ENCODE results near the gene ADCYAP1.
"Not testable (repeated sequence)": the region's sequence is repeated elsewhere in the genome, so short reads cannot be mapped to it uniquely, and the experiment has no call there.

ADCYAP1 gene

GRCh38 chr18:904218-905090 lies at the start of gene ADCYAP1:
ADCYAP1 (plus strand) TSS chr18:904871; CDS start chr18:905387, 516 bp downstream.
- peak; percentile 71 for DNase-seq

- no peak for DNase-seq
These were observed 46.7 kb upstream of the ADCYAP1 start for GRCh38 chr18:857986-858385.

DNA sequence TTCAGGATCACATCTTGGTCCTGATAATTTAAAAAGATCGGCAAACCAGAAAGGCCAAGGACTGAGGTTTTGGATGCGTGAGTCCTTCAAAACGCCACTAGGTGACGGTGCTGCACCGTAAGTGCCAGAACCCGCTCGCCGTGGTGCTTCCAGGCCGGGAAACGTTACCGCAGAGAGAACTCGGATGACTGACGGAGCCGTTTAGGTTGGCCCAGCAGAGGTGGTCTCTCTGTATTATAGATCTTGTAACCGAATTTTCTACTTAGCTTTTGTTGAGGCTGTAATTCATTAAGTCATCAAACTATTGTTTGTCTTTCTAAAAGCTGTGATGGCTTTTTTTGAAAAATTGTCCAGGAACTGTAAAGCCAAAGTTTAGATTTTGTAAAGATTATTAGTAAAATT lies 39.8 kb upstream of the ADCYAP1 start:
- DNase-seq: peak; percentile 58

GRCh38 chr18:867257-867656 lies 37.4 kb upstream of the ADCYAP1 start:
- no peak for DNase-seq

DNA sequence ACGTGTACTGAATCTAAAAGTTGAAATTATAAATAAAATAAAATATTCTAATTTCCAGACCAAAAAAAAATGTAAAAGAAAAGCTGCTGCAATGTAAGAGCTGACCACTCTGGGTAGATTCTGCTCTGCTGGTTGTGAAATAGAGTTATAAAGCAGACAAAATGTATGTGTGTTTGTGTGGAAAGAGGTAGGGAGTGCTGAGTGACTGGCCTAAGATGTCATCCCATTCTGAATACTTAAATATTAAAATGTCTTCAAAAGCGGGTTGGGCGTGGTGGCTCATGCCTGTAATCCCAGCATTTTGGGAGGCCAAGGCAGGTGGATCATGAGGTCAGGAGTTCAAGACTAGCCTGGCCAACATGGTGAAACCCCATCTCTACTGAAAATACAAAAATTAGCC lies 31.2 kb upstream of the ADCYAP1 start:
- DNase-seq: not testable (repeated sequence)

- no peak for DNase-seq
These were observed 28.8 kb upstream of the ADCYAP1 start for GRCh38 chr18:875912-876311.

DNA sequence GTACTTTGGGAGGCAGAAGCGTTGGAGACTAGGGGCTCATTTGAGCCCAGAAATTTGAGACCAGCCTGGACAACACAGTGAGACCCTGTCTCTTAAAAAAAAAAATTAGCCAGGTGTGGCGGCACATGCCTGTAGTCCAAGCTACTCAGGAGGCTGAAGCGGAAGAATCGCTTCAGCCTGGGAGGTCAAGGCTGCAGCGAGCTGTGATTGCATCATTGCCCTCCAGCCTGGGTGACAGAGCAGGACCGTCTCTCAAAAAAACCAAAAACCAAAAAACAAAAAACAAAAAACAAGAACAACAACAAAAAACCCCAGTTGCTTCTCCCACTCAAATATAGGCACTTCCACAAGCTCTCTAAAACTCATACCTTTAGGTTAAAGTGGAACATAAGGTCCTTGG lies 27.4 kb upstream of the ADCYAP1 start:
- no peak for DNase-seq

GRCh38 chr18:886076-886475 lies 18.6 kb upstream of the ADCYAP1 start:
- DNase-seq: no peak

DNA sequence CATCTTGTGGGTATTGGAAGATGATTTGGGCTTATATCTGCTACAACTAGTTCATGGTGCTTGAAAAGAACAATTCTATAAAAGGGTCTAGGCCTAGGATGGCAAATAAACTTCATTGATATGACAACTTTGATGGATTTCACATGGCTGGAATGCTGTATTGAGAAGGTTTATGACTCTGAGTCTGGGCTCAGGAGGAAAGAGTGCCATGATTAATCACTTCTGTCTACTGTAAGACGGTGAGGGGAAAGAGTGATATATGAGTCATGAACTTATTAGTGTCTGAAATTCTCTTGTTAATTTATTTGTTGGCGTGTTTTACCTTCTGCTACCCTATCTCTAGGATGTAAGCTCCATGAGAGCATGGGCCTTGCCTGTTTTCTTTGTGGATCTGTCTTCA lies 17.0 kb upstream of the ADCYAP1 start:
- DNase-seq: no peak

- DNase-seq: no peak
These were observed 12.4 kb upstream of the ADCYAP1 start for GRCh38 chr18:892316-892715.

GRCh38 chr18:896315-896714 lies 8.4 kb upstream of the ADCYAP1 start:
- no peak for DNase-seq

GRCh38 chr18:901761-902160 lies 2.9 kb upstream of the ADCYAP1 start:
- DNase-seq: no peak

DNA sequence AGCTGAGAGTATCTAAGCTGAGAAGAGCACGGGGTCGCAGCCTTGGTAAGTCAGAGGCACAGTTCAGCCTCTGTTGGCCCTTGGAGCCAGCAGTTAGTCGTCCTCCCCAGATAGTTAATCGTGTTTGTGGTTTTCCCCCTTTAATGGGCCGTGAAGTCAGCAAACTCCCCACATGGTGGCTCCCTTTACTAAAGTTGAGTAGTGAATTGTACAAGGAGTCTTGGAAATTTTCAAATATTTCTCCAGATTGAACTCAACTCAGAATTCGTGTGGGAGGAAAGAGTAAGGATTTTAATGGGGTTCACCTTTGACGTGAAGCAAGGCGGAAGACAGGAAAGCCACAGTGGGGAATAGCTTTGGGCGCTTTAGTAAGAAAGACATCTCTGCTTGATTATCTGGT lies 2.4 kb upstream of the ADCYAP1 start:
- no peak for DNase-seq

- DNase-seq: no peak
These were observed 970 bp upstream of the ADCYAP1 start for GRCh38 chr18:903701-904100.

- no peak for DNase-seq
These were observed 756 bp downstream of the ADCYAP1 start for GRCh38 chr18:905307-905947.

DNA sequence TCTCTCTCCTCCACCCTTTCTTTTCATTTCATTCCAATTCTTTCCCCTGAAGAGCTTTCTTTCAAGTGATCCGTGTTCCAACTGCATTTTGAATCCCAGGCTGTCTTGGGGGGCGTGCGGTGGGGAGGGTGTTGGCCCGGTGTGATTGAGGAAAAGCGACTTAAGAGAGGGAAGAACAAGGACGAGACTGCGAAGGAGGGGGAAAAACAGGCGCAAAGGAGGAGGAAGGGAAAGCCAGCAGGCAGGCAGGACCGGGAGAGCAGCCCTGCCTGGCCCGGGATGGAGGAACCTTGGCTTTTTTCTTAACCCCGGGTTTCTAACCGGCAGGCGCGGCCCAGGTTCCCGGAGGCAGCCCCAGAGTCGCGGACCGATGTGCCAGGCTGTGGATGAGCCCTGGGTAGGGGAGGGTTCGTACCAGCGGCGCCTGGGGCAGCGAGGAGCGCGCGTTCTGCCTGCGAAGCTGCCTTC lies 1.3 kb downstream of the ADCYAP1 start:
- peak; percentile 14 for DNase-seq

DNA sequence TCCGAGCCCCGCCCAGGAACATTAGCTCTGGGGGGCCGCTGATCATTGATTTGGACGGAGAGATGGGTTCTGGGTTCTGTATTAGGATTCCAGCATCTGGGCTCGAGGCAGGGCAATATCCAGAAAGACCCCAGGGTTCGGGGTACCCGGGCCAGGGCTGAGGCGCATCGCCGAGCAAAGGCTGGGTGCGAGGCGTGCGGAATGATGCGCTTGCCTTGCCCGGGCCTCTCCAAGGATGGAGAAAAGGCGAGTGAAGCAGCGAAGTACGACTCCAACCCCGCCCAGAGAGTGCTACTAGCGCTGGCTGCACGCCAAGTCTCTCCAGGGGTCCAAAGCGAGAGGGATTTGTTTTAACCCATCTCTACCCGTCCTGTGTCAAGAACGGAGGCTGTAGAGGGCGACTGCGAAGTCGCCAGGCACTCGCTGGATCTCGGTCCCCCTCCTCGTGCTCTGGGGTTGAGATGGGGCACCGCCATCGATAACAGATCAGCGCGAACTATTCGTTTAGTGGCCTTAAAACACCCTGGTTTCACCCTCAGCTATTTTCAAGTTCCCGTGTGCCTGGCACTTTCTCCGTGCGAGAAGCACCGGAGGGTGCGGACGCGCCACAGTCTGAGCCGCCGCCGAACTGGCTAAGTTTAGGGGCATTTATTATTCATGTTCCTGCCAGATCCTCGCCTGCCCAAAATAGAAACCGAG lies 1.9 kb downstream of the ADCYAP1 start:
- peak; percentile 36 for DNase-seq

DNA sequence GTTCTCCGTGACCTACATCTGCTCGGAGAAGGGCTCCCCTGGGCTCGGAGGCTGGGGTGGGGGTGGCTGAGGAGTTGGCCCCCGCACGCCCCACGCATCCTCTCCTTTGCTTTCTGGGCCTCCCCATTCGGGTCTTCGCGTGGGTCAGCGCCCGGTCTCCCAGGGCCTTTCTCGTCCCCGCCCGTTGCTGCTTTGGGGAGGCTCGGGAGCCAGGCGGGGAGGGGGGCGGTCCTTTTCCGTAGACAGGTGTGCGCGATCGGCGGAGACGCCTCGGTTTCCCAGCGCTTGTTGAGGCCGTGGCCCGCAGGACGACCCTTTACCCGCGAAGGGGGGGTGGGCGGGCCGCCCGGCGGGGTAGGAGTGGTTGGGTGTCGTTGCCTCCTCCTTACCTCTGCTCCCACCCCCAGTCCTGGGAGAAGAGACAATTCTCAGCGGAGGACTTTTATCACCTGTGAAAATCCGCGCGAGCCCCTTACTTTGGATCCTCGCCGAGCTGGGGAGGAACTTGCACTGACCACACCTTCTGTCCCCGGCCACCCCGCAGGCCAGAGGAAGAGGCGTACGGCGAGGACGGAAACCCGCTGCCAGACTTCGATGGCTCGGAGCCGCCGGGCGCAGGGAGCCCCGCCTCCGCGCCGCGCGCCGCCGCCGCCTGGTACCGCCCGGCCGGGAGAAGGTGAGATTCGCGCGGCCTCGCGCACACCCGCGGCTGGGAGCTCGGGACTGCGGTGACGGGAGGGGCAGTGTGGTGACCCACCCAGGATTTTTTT lies 2.6 kb downstream of the ADCYAP1 start:
- peak; percentile 54 for DNase-seq

DNA sequence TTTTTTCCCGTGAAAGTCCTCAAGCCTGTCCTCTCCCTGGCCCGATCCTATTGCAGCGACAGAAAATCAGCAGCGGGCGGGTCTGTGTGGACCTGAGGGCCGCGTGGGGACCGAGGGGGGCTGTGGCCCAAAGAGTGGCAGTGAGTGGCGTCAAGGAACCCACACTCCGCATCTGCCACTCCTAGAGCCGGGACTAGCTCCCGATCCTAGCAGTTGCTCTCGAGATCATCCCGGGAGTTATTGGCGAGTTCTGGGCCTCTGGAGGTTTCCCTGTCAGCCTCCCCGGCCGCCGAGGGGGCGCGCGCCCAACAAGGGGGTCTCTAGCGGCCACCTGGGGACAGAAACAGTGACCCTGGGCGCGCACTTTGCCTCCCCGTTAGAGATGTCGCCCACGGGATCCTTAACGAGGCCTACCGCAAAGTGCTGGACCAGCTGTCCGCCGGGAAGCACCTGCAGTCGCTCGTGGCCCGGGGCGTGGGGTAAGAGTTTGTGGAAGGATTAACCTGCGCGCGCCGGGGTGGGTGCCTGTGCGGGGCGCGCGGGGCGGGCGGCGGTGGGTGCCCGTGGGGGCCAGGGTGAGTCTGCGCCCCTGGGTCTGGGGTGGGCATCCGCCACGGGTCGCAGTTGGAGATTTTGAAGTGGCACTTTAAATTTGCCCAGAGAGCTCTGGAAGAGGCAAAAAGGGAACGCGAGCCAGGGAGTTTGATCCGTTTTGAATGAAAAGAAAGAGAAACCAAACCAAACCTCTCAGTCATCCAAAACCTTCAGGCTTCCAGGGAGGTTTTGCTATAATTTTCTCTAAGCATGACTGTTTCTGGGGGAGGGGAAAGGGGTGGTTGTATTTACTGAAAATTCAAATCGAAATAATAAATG lies 3.5 kb downstream of the ADCYAP1 start:
- DNase-seq: no peak

- DNase-seq: peak; percentile 31
These were observed 4.4 kb downstream of the ADCYAP1 start for GRCh38 chr18:908758-909724.

DNA sequence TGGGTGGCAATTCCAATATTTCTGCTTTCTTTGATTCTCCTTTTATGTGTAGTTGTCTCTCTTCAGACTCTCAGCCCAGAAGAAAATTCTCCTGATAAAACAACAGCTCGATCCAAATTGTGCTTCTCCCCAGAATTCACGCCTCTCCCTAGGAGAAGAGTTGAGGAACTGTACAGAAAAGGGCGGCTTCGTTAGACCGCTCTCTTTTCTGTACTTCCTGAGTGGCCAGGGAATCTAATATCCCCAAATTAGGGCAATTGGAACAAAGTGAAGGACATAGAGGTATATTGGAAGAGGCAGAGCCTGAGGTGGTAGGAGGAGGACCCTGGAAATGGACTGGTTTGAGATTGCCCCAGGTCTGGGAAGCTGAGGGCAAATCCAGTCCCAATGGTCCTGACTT lies 5.6 kb downstream of the ADCYAP1 start:
- no peak for DNase-seq
